Naive thymus-derived CD4-positive, alpha-beta T cell (primary cell): ENCODE results near the gene ENKD1. TPM values are rescaled to one million over a fixed set of nuclear protein-coding genes. Genes with fewer than 3 reads are reported as not detected.

Experiments used
- ATAC-seq: fragments of 150-1000 bp; cut with Tn5 transposase; 2 replicates; pipeline ENCODE4 v1.10.0; 2021; ENCODE audit warnings: mild to moderate bottlenecking, moderate library complexity
- CTCF ChIA-PET: fragments of 350-600 bp; sonication (Branson Sonifier 250); formaldehyde crosslinking; loops from one replicate; lab custom pipeline; 2021; ENCODE audit warnings: antibody characterized with exemption; lab: Charles Lee
- POLR2A ChIA-PET: fragments of 350-600 bp; sonication (Branson Sonifier 250); formaldehyde crosslinking; loops from one replicate; lab custom pipeline; 2021; ENCODE audit warnings: antibody characterized with exemption, inconsistent platforms; lab: Charles Lee
- DNase-seq, 9 donors: peaks; one replicate each; pipeline versions ENCODE4 v3.0.0 to v3.0.0-alpha.2; 2020 to 2022; ENCODE audit warnings: mixed read lengths in 1 of 9
- H3K27ac ChIP-seq: one replicate; pipeline ENCODE4 v1.7.0; 2013; ENCODE audit warnings: mild to moderate bottlenecking, low read depth, low read length, moderate library complexity
- H3K27me3 ChIP-seq, 2 donors: one replicate each; pipeline ENCODE4 v1.7.0; 2013; ENCODE audit warnings: low read length in 2 of 2, mild to moderate bottlenecking in 2 of 2, moderate library complexity in 2 of 2; ENCODE audit not compliant: control insufficient read depth in 2 of 2, insufficient read depth in 2 of 2
- H3K36me3 ChIP-seq, 3 experiments: 1 replicate in 2 of 3; 2 replicates in 1 of 3; pipeline ENCODE4 v1.7.0; 2013; ENCODE audit warnings: low read length in 3 of 3, mild to moderate bottlenecking in 3 of 3, moderate library complexity in 1 of 3; ENCODE audit not compliant: insufficient read depth in 3 of 3, control insufficient read depth in 2 of 3
- H3K4me1 ChIP-seq, 2 donors: one replicate each; pipeline ENCODE4 v1.7.0; 2013; ENCODE audit warnings: low read length in 2 of 2, mild to moderate bottlenecking in 2 of 2, moderate library complexity in 1 of 2; ENCODE audit not compliant: control insufficient read depth in 2 of 2, insufficient read depth in 2 of 2
- H3K4me3 ChIP-seq: 2 replicates; pipeline ENCODE4 v1.7.0; 2013; ENCODE audit warnings: mild to moderate bottlenecking, low read length
- H3K9me3 ChIP-seq, 3 experiments: 1 replicate in 2 of 3; 2 replicates in 1 of 3; pipeline ENCODE4 v1.7.0; 2013; ENCODE audit warnings: low read length in 3 of 3; ENCODE audit not compliant: control insufficient read depth in 2 of 3
- H3K27ac Mint-ChIP-seq, 9 donors: one replicate each; pipeline ENCODE4 v1.8.0; 2020 to 2022; ENCODE audit warnings: mixed read lengths in 9 of 9, mild to moderate bottlenecking in 8 of 9, moderate library complexity in 5 of 9, inconsistent platforms in 2 of 9
- H3K27me3 Mint-ChIP-seq, 5 donors: one replicate each; pipeline ENCODE4 v1.8.0; 2021 to 2022; ENCODE audit warnings: mixed read lengths in 5 of 5, mild to moderate bottlenecking in 1 of 5
- H3K36me3 Mint-ChIP-seq, 5 donors: one replicate each; pipeline ENCODE4 v1.8.0; 2020 to 2022; ENCODE audit warnings: mixed read lengths in 5 of 5, mild to moderate bottlenecking in 3 of 5, inconsistent platforms in 1 of 5
- H3K4me1 Mint-ChIP-seq, 7 donors: one replicate each; pipeline ENCODE4 v1.8.0; 2020 to 2022; ENCODE audit warnings: mixed read lengths in 7 of 7, mild to moderate bottlenecking in 3 of 7, inconsistent platforms in 1 of 7
- H3K4me3 Mint-ChIP-seq, 10 donors: one replicate each; pipeline ENCODE4 v1.8.0; 2020 to 2022; ENCODE audit warnings: mild to moderate bottlenecking in 10 of 10, mixed read lengths in 10 of 10, moderate library complexity in 6 of 10, inconsistent platforms in 2 of 10
- H3K9me3 Mint-ChIP-seq, 11 donors: one replicate each; pipeline ENCODE4 v1.8.0; 2020 to 2022; ENCODE audit warnings: mixed read lengths in 11 of 11, mild to moderate bottlenecking in 4 of 11, inconsistent platforms in 1 of 11, moderate library complexity in 1 of 11
- intact Hi-C, 2 donors: fragments of 100-400 bp; cut with micrococcal nuclease; formaldehyde crosslinking; loops; one replicate each; pipeline ENCODE4 v1.15.1; 2023
- polyA plus RNA-seq, 2 donors: library from polyadenylated mRNA; unstranded; fragments of 300-500 nt; fragmentation: Illumina TruSeq; gene quantifications; one replicate each; pipeline ENCODE4 v1.2.3, GENCODE V29; 2021
- total RNA-seq, 6 experiments: library from RNA in 5 of 6; stranded (reverse) in 5 of 6; gene quantifications; 1 replicate in 5 of 6; 2 replicates in 1 of 6; pipeline ENCODE4 v1.2.3 and lab custom pipeline; 2021 to 2026

ENKD1 gene, protein sequence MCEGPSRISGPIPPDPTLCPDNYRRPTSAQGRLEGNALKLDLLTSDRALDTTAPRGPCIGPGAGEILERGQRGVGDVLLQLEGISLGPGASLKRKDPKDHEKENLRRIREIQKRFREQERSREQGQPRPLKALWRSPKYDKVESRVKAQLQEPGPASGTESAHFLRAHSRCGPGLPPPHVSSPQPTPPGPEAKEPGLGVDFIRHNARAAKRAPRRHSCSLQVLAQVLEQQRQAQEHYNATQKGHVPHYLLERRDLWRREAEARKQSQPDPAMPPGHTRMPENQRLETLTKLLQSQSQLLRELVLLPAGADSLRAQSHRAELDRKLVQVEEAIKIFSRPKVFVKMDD
- 1 to 10 TPM; 4.9 to 8.3 (median 7.8) TPM for total RNA-seq
- polyA plus RNA-seq, result 1 to 10 TPM; 1.1 to 2.5 TPM
- 6.6 reads per million, percentile 28 among the genes with 10 or more reads in this experiment for total RNA-seq (lab: John Stamatoyannopoulos, UW)

DNA sequence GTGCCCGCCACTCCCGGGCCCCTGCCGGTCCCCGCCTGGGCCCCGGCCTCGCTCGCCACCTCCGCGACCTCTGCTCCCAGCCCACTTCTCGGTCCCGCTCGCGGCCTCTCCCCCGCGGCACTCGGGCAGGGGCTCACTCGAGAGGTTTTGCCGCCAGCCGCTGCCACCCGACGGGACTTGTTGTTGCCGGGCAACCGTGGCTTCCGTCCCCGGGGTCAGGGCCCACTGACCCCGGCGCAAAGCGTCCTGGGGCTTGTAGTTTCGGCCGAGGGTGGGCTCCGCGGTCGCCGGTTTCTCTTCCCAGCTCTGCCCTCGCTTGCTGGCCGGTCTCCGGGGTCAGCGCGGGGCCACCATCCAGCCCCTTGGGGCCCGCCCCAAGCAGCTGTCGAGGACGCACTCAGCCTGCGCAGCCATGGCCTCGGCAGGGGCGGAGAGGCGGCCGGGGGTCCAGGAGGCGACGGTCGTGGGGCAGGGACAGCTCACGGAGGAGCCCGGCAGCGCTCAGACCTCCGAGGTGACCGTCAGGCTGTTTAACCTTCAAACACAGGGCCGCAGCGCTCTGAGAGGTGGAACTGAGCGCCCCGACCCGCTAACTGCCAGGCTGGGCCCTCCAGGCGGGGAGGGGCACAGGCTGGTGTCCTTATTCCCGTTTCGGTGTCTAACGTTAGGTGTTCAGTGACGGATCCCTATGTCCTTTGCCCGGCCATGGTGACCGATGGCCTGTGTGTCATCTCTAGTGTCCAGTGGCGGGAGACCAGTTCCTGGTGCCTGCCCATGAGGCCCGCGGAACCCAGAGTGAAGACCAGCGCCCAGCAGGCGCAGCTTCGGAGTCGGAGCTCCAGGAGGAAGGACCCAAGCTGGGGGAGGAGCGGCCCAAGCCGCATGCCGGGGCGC lies at the start of gene ENKD1, which contains the start of gene C16orf86:
TSS of gene ENKD1 (minus strand) at position 192 of the 894 bp plus-strand sequence. CDS start 308 bp downstream, outside the sequence.
TSS of gene C16orf86 (plus strand) at position 256 of the 894 bp plus-strand sequence. CDS start at position 413, 157 bp downstream.
- Mint-ChIP-seq H3K9me3 (peaks cover 0 to 1% (median 0%) of the 10 kb centered on the region in 11 donors), H3K36me3 (no peaks in the 10 kb centered on the region), H3K4me1 (peaks cover 6 to 28% (median 17%) of the 10 kb centered on the region in 7 donors), H3K4me3 (peak within 1 kb of the TSS; percentile 65 to 96 (median 83)), H3K27ac (peak within 1 kb of the TSS in 8 of 9 donors; percentile 25 to 87 (median 72)), H3K27me3 (no peaks in the 10 kb centered on the region)
- DNase-seq (peak; percentile 68 to 81 (median 77)), ATAC-seq (peak; percentile 75)
- POLR2A ChIA-PET, result interaction anchor here (0.6 to 3.1 kb wide), 19 partner anchors 8 to 439 kb away, joined by 3 to 41 read pairs (median 4); partner anchors contain the start of genes AGRP, ATP6V0D1, CARMIL2 and CTCF
- intact Hi-C loops, result loop anchor here (1.0 to 10.0 kb wide), 9 partner anchors 22 to 568 kb away; partner anchors contain the start of genes ATP6V0D1 (in 1 of the 2), CARMIL2 (in 1 of the 2), CTCF (in 1 of the 2) and ESRP2 (in 1 of the 2)
- Histone ChIP-seq H3K9me3 (no peaks in the 10 kb centered on the region), H3K4me3 (peak within 1 kb of the TSS; percentile 56), H3K27me3 (no peaks in the 10 kb centered on the region), H3K27ac (peak within 1 kb of the TSS; percentile 73), H3K36me3 (no peaks in the 10 kb centered on the region), H3K4me1 (peaks cover 9 to 13% of the 10 kb centered on the region in 2 donors)
- CTCF ChIA-PET, result interaction anchor here (0.6 to 9.1 kb wide), 25 partner anchors 8 to 557 kb away, joined by 3 to 85 read pairs (median 4); partner anchors contain the start of genes ATP6V0D1, CARMIL2, CTCF and RIPOR1

DNA sequence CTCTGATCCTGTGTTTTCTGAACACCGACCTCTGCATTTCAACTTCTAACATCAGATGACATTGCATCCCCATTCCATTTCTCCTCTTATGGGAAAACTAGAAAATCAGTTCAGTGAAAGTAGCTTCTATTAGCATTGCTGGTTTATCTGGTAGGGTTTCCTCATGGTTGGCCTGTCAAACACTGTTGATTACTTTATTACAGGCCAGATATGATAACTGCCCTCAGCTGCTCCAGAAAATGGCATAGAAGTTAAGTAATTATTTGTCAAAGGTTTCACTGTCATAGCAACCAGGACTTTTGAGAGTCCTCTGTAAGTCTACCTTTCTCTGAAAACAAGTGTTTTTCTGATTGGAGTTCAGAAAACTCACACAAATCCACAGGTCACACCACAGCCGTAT lies 49.5 kb upstream of the ENKD1 start:
- Mint-ChIP-seq H3K36me3 (peaks cover 0 to 12% (median 3%) of the 10 kb centered on the region in 5 donors), H3K4me1 (peaks cover 24 to 62% (median 48%) of the 10 kb centered on the region in 7 donors), H3K4me3 (peak overlapping the region in 3 of 10 donors; percentile 12 to 39 (median 30)), H3K27me3 (no peaks in the 10 kb centered on the region), H3K27ac (peak overlapping the region in 1 of 9 donors; percentile 34), H3K9me3 (peaks cover 0 to 2% (median 0%) of the 10 kb centered on the region in 11 donors)
- Histone ChIP-seq H3K27me3 (no peaks in the 10 kb centered on the region), H3K4me3 (no peak overlapping the region), H3K36me3 (no peaks in the 10 kb centered on the region), H3K27ac (no peak overlapping the region), H3K4me1 (peaks cover 15 to 16% of the 10 kb centered on the region in 2 donors), H3K9me3 (no peaks in the 10 kb centered on the region)
- CTCF ChIA-PET, result no interaction called here
- ATAC-seq, result no peak
- DNase-seq, result no peak
- intact Hi-C loops, result loop anchor here in 1 of 2 donors (5.0 kb wide), 1 partner anchor 194 kb away; no protein-coding TSS in a partner anchor
- POLR2A ChIA-PET, result interaction anchor here (0.6 to 2.4 kb wide), 2 partner anchors 47 to 95 kb away, joined by 3 to 5 read pairs; no protein-coding TSS in a partner anchor

DNA sequence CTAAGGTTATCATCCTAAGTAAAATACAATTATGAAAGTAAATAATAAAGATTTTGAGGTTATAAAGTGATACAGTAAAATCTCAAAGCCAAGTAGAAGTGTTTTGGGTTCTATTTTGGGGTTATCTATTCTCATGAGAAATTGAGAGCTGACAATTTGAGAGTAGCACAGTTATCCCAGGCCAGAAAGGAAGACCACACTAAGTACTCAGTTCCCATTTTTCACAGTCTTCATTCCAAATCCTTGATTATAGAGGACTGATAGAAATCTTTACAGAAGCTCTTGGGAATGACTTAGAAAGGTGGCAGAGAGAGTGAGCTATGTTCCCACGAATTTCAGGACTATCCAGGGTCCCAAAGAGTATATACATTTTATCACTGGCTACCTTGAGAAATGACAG lies 48.0 kb upstream of the ENKD1 start:
- Mint-ChIP-seq H3K4me1 (peaks cover 26 to 52% (median 32%) of the 10 kb centered on the region in 7 donors), H3K4me3 (no peak overlapping the region), H3K27ac (no peak overlapping the region), H3K36me3 (peaks cover 0 to 13% (median 4%) of the 10 kb centered on the region in 5 donors), H3K9me3 (peaks cover 0 to 2% (median 0%) of the 10 kb centered on the region in 11 donors), H3K27me3 (no peaks in the 10 kb centered on the region)
- ATAC-seq (no peak), DNase-seq (no peak)
- H3K4me3 ChIP-seq, result no peak overlapping the region
- H3K4me1 ChIP-seq, result peaks cover 8 to 10% of the 10 kb centered on the region in 2 donors
- no peaks in the 10 kb centered on the region for H3K9me3 ChIP-seq
- CTCF ChIA-PET, result interaction anchor here (0.6 to 1.7 kb wide), 2 partner anchors 152 to 1571 kb away, joined by 3 to 8 read pairs; partner anchors contain the start of gene CTCF
- H3K27ac ChIP-seq, result no peak overlapping the region
- H3K27me3 ChIP-seq, result no peaks in the 10 kb centered on the region
- intact Hi-C loops, result no loop called here
- POLR2A ChIA-PET, result no interaction called here
- no peaks in the 10 kb centered on the region for H3K36me3 ChIP-seq

DNA sequence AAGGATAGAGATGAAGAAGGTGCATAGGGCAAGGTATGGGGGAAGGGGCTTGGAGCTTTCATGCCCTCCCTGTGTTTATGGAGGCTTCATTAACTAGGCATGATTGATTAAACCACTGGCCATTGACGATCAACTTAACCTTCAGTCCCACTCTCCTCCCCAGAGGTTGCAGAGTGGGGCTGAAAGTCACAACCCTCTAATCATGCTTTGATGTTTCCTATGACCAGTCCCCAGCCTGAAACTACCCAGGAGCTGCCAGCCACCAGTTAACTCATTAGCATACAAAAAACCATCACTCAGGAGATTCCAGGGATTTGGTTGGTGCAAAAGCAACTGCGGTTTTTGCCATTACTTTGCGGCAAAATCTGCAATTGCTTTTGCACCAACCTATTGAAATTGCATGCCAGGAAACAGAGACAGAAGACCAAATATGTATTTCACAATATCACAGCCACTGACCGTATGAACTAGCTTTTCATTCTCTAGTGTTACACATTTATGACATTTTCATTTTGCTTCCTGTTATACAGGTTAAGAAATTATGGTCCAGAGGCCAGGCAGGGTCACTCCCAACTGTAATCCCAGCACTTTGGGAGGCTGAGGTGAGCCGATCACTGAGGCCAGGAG lies 47.2 kb upstream of the ENKD1 start:
- CTCF ChIA-PET, result interaction anchor here (0.7 to 1.7 kb wide), 2 partner anchors 68 to 151 kb away, joined by 3 read pairs; partner anchors contain the start of gene CTCF
- H3K27ac ChIP-seq, result no peak overlapping the region
- Mint-ChIP-seq H3K9me3 (peaks cover 0 to 2% (median 0%) of the 10 kb centered on the region in 11 donors), H3K36me3 (peaks cover 0 to 13% (median 4%) of the 10 kb centered on the region in 5 donors), H3K27me3 (no peaks in the 10 kb centered on the region), H3K27ac (no peak overlapping the region), H3K4me3 (no peak overlapping the region), H3K4me1 (peaks cover 23 to 45% (median 31%) of the 10 kb centered on the region in 7 donors)
- H3K4me1 ChIP-seq, result peaks cover 8% of the 10 kb centered on the region in 2 donors
- no peaks in the 10 kb centered on the region for H3K27me3 ChIP-seq
- H3K36me3 ChIP-seq, result no peaks in the 10 kb centered on the region
- no peak for DNase-seq
- H3K4me3 ChIP-seq, result no peak overlapping the region
- H3K9me3 ChIP-seq, result no peaks in the 10 kb centered on the region
- intact Hi-C loops, result no loop called here
- no peak for ATAC-seq
- POLR2A ChIA-PET, result no interaction called here

DNA sequence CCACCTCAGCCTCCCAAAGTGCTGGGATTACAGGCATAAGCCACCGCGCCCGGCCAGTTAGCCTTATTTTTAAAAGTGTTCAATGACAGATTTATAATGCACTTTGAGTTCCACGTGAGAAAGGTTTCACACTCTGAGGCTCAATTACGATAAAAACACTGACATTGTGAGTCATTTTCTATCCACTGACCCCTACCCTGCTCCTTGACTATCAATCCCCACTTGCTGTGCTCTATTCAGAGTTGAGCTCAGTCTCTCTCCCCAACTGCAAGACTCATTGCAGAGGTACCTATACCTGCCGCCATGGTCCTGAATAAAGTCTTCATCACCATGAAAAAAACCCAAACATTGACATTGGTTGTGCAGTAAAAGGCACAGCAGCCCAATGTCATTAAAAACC lies 44.1 kb upstream of the ENKD1 start:
- no peak overlapping the region for H3K27ac Mint-ChIP-seq
- ChIA-PET POLR2A (no interaction called here), CTCF (no interaction called here)
- H3K27ac ChIP-seq, result no peak overlapping the region
- peaks cover 8 to 29% (median 15%) of the 10 kb centered on the region in 7 donors for H3K4me1 Mint-ChIP-seq
- no peaks in the 10 kb centered on the region for H3K36me3 ChIP-seq
- no peak overlapping the region for H3K4me3 Mint-ChIP-seq
- H3K27me3 Mint-ChIP-seq, result no peaks in the 10 kb centered on the region
- H3K27me3 ChIP-seq, result no peaks in the 10 kb centered on the region
- H3K4me3 ChIP-seq, result no peak overlapping the region
- no peaks in the 10 kb centered on the region for H3K9me3 ChIP-seq
- H3K9me3 Mint-ChIP-seq, result no peaks in the 10 kb centered on the region
- ATAC-seq, result no peak
- peaks cover 0 to 11% (median 0%) of the 10 kb centered on the region in 5 donors for H3K36me3 Mint-ChIP-seq
- no peak for DNase-seq
- intact Hi-C loops, result no loop called here
- no peaks in the 10 kb centered on the region for H3K4me1 ChIP-seq
